ENCODE data around the gene ZNF277.
"Not testable (repeated sequence)": the region's sequence is repeated elsewhere in the genome, so short reads cannot be mapped to it uniquely, and the experiment has no call there.

Gene ZNF277

GRCh38 chr7:112212571-112212970 is 6.1 kb downstream of the ZNF277 start:
- DNase-seq: no peak

- no peak for DNase-seq
Observed at GRCh38 chr7:112213735-112214134, 7.2 kb downstream of the ZNF277 start.

- no peak for DNase-seq
Observed at GRCh38 chr7:112214268-112214667, 7.8 kb downstream of the ZNF277 start.

- DNase-seq: no peak
Observed at GRCh38 chr7:112214883-112215282, 8.4 kb downstream of the ZNF277 start.

- no peak for DNase-seq
Observed at GRCh38 chr7:112215787-112216186, 9.3 kb downstream of the ZNF277 start.

- no peak for DNase-seq
Observed at GRCh38 chr7:112220877-112221434, 14.5 kb downstream of the ZNF277 start.

GRCh38 chr7:112223310-112223709 is 16.8 kb downstream of the ZNF277 start:
- no peak for DNase-seq

GRCh38 chr7:112224186-112224585 is 17.7 kb downstream of the ZNF277 start:
- DNase-seq: no peak

GRCh38 chr7:112225006-112225405 is 18.5 kb downstream of the ZNF277 start:
- no peak for DNase-seq

GRCh38 chr7:112226701-112227276 is 20.3 kb downstream of the ZNF277 start:
- no peak for DNase-seq

GRCh38 chr7:112228632-112229031 is 22.1 kb downstream of the ZNF277 start:
- DNase-seq: no peak

GRCh38 chr7:112232212-112232978 is 25.9 kb downstream of the ZNF277 start:
- DNase-seq: no peak

- no peak for DNase-seq
Observed at GRCh38 chr7:112233048-112233697, 26.7 kb downstream of the ZNF277 start.

- DNase-seq: no peak
Observed at GRCh38 chr7:112234147-112234546, 27.7 kb downstream of the ZNF277 start.

- DNase-seq: no peak
Observed at GRCh38 chr7:112236597-112236996, 30.1 kb downstream of the ZNF277 start.

- no peak for DNase-seq
Observed at GRCh38 chr7:112238330-112238729, 31.8 kb downstream of the ZNF277 start.

GRCh38 chr7:112238852-112239610 is 32.5 kb downstream of the ZNF277 start:
- no peak for DNase-seq

GRCh38 chr7:112248598-112248997 is 42.1 kb downstream of the ZNF277 start:
- DNase-seq: no peak

- DNase-seq: not testable (repeated sequence)
Observed at GRCh38 chr7:112249967-112250366, 43.5 kb downstream of the ZNF277 start.

- DNase-seq: no peak
Observed at GRCh38 chr7:112252141-112252540, 45.6 kb downstream of the ZNF277 start.

GRCh38 chr7:112252691-112253090 is 46.2 kb downstream of the ZNF277 start:
- DNase-seq: no peak

GRCh38 chr7:112254156-112254555 is 47.7 kb downstream of the ZNF277 start:
- DNase-seq: no peak

Measured in CD4-positive, alpha-beta T cell treated with Interferon gamma for 1 hour (primary cell).